ENCODE results near the gene CR2. TPM values are rescaled to one million over a fixed set of nuclear protein-coding genes. Genes with fewer than 3 reads are reported as not detected.

Gene CR2
- total and polyA plus RNA-seq, 4 donors: 0.06 to 3.6 (median 0.48) TPM

DNA sequence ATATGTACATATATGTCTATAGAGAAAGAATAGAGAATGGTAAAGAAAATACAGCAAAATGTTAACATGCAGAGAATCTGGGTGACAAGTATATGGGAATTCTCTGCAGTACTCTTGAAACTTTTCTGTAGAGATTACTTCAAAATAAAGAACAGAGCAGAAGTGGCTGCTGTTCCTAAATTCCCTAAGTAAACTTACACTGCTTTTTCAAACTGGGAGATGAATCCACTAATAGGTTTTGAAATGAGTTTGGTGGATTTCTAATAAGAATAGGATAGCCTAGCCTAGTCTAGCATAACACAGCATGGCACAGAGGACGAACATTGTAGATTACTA, 450 bp upstream of the CR2 start:
- TF ChIP-seq, protein P1, sequence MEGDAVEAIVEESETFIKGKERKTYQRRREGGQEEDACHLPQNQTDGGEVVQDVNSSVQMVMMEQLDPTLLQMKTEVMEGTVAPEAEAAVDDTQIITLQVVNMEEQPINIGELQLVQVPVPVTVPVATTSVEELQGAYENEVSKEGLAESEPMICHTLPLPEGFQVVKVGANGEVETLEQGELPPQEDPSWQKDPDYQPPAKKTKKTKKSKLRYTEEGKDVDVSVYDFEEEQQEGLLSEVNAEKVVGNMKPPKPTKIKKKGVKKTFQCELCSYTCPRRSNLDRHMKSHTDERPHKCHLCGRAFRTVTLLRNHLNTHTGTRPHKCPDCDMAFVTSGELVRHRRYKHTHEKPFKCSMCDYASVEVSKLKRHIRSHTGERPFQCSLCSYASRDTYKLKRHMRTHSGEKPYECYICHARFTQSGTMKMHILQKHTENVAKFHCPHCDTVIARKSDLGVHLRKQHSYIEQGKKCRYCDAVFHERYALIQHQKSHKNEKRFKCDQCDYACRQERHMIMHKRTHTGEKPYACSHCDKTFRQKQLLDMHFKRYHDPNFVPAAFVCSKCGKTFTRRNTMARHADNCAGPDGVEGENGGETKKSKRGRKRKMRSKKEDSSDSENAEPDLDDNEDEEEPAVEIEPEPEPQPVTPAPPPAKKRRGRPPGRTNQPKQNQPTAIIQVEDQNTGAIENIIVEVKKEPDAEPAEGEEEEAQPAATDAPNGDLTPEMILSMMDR (IDR thresholded peaks at IDR 0.05; ENCODE audit: control extremely low read depth, extremely low read depth): no peak
- WGBS, 2 donors: 20 to 54% methylated on average over 1 of the region's 1 CpG
- DNase-seq (no peak), ATAC-seq (ENCODE audit: insufficient read depth, low FRiP score) (no peak)
- Histone ChIP-seq H3K4me1 (ENCODE audit: control insufficient read depth in 5 of 5, insufficient read depth in 5 of 5, low read length in 5 of 5) (peaks cover 0 to 8% (median 4%) of the 10 kb centered on the region in 5 donors), H3K9me3 (ENCODE audit: control insufficient read depth in 4 of 4, insufficient read depth in 3 of 4, low read length in 3 of 4) (peaks cover 0 to 3% (median 0%) of the 10 kb centered on the region in 4 donors), H3K4me3 (no peak overlapping the region), H3K27me3 (ENCODE audit: control insufficient read depth in 3 of 3, insufficient read depth in 3 of 3, low read length in 2 of 3) (peaks cover 0 to 58% (median 39%) of the 10 kb centered on the region in 3 donors), H3K27ac (ENCODE audit: low read depth in 1 of 2, low read length in 1 of 2) (no peak overlapping the region), H3K36me3 (ENCODE audit: control insufficient read depth in 4 of 4, insufficient read depth in 4 of 4, low read length in 4 of 4) (no peaks in the 10 kb centered on the region), H3K9ac (ENCODE audit: insufficient read depth in 1 of 2, low read length in 2 of 2) (no peak overlapping the region)

DNA sequence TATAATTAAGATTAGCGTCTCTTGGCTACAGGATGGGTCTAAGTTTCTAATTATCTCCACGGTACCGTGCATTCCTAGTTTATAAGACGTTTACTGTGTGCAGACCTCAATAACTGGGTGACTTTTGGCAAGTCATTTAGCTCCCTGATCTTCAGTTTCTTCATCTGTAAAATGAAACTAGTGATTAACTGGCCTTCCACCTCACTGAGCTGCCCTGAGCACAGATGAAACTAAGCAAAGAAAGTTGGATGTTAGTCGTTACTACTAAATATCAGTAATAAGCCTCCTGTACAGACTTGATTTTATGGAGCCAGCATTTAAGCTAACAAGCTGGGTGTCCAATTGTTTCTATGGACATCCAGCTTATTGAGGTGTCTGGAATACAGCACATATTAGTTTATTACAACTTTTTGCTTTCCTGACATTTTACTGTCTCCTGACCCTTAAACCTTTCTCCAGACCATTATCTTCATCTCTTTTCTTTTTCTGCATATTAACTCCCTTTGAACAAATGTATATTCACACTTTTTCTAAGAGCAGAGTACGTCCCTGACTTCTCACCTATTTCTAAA, 1.1 kb downstream of the CR2 start:
- Histone ChIP-seq H3K4me1 (ENCODE audit: control insufficient read depth in 5 of 5, insufficient read depth in 5 of 5, low read length in 5 of 5) (peaks cover 0 to 8% (median 4%) of the 10 kb centered on the region in 5 donors), H3K27me3 (ENCODE audit: control insufficient read depth in 3 of 3, insufficient read depth in 3 of 3, low read length in 2 of 3) (peaks cover 0 to 53% (median 39%) of the 10 kb centered on the region in 3 donors), H3K9me3 (ENCODE audit: control insufficient read depth in 4 of 4, insufficient read depth in 3 of 4, low read length in 3 of 4) (peaks cover 0 to 3% (median 0%) of the 10 kb centered on the region in 4 donors), H3K4me3 (no peak overlapping the region), H3K36me3 (ENCODE audit: control insufficient read depth in 4 of 4, insufficient read depth in 4 of 4, low read length in 4 of 4) (no peaks in the 10 kb centered on the region), H3K9ac (ENCODE audit: insufficient read depth in 1 of 2, low read length in 2 of 2) (no peak overlapping the region), H3K27ac (ENCODE audit: low read depth in 1 of 2, low read length in 1 of 2) (no peak overlapping the region)
- no peak for DNase-seq
- TF ChIP-seq, protein P1 (IDR thresholded peaks at IDR 0.05; ENCODE audit: control extremely low read depth, extremely low read depth): no peak
- WGBS, 2 donors: 62 to 67% methylated on average over 6 of the region's 6 CpGs
- no peak for ATAC-seq (ENCODE audit: insufficient read depth, low FRiP score)

DNA sequence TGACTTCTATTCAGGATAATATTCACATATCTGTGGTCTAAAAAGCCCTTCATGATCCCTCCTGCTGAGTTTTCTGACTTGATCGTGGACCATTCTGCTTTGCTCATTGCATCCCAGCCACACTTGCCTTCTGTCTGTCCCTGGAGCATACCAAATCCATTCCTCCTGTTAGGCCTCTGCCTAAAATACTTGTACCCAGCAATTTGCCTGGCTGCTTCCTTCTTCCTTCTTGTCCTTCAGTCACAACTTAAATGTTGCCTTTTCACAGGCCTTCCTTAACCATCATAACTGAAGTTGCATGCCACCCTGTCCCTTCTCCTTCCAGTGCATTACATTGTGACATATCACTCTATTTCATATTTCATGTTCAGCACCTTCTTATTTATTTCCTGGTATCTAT, 4.3 kb downstream of the CR2 start:
- Histone ChIP-seq H3K36me3 (ENCODE audit: control insufficient read depth in 4 of 4, insufficient read depth in 4 of 4, low read length in 4 of 4) (no peaks in the 10 kb centered on the region), H3K4me3 (no peak overlapping the region), H3K9me3 (ENCODE audit: control insufficient read depth in 4 of 4, insufficient read depth in 3 of 4, low read length in 3 of 4) (peaks cover 0 to 3% (median 0%) of the 10 kb centered on the region in 4 donors), H3K9ac (ENCODE audit: insufficient read depth in 1 of 2, low read length in 2 of 2) (no peak overlapping the region), H3K27me3 (ENCODE audit: control insufficient read depth in 3 of 3, insufficient read depth in 3 of 3, low read length in 2 of 3) (peaks cover 0 to 43% (median 24%) of the 10 kb centered on the region in 3 donors), H3K27ac (ENCODE audit: low read depth in 1 of 2, low read length in 1 of 2) (no peak overlapping the region), H3K4me1 (ENCODE audit: control insufficient read depth in 5 of 5, insufficient read depth in 5 of 5, low read length in 5 of 5) (peaks cover 0 to 8% (median 4%) of the 10 kb centered on the region in 5 donors)
- no peak for DNase-seq
- WGBS, 2 donors: 89 to 93% methylated on average over 1 of the region's 1 CpG
- TF ChIP-seq, protein P1 (IDR thresholded peaks at IDR 0.05; ENCODE audit: control extremely low read depth, extremely low read depth): no peak
- ATAC-seq (ENCODE audit: insufficient read depth, low FRiP score): no peak

DNA sequence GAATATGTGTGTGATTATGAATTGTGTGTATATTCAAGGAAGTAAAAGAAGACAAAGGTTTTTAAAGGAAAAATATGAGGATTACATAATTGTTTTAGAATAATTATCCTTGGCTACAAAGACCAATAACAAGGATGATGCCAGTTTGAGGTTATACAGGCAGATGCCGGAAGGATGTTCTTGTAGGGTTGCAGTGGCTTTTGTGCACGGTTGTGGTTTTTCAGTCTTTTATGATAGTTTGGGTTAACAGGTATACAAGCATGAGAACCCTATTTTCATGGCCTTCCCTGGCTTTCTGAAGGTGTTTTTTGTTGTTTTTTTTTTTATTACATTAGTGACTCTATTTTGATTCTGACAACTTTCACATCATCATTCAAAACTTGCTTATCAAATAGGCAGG, 4.9 kb downstream of the CR2 start:
- no peak overlapping the region for H3K27ac ChIP-seq (ENCODE audit: low read depth in 1 of 2, low read length in 1 of 2)
- H3K36me3 ChIP-seq (ENCODE audit: control insufficient read depth in 4 of 4, insufficient read depth in 4 of 4, low read length in 4 of 4): no peaks in the 10 kb centered on the region
- H3K27me3 ChIP-seq (ENCODE audit: control insufficient read depth in 3 of 3, insufficient read depth in 3 of 3, low read length in 2 of 3): peaks cover 0 to 38% (median 18%) of the 10 kb centered on the region in 3 donors
- WGBS, 2 donors: 87 to 89% methylated on average over 2 of the region's 2 CpGs
- H3K9ac ChIP-seq (ENCODE audit: insufficient read depth in 1 of 2, low read length in 2 of 2): no peak overlapping the region
- DNase-seq: no peak
- no peak for ATAC-seq (ENCODE audit: insufficient read depth, low FRiP score)
- peaks cover 0 to 7% (median 4%) of the 10 kb centered on the region in 5 donors for H3K4me1 ChIP-seq (ENCODE audit: control insufficient read depth in 5 of 5, insufficient read depth in 5 of 5, low read length in 5 of 5)
- no peak overlapping the region for H3K4me3 ChIP-seq
- H3K9me3 ChIP-seq (ENCODE audit: control insufficient read depth in 4 of 4, insufficient read depth in 3 of 4, low read length in 3 of 4): peaks cover 0 to 2% (median 0%) of the 10 kb centered on the region in 4 donors
- TF ChIP-seq, protein P1 (IDR thresholded peaks at IDR 0.05; ENCODE audit: control extremely low read depth, extremely low read depth): no peak

Measured in lung (tissue), 12 donors.